HepG2 (cell line): Measurements from ENCODE around the gene TLR9. TPM values are rescaled to one million over a fixed set of nuclear protein-coding genes. Genes with fewer than 3 reads are reported as not detected.

ENCODE experiments used
- ARNTL ChIP-seq: sonication (generic); formaldehyde crosslinking; IDR thresholded peaks from 2 replicates; pipeline ENCODE4 v1.4.0; 2020; ENCODE audit warnings: mild to moderate bottlenecking, missing genetic modification reagents
- FOXO1 ChIP-seq: sonication (generic); formaldehyde crosslinking; IDR thresholded peaks from 2 replicates; pipeline ENCODE4 v1.4.0; 2020; ENCODE audit warnings: missing genetic modification reagents
- GATAD2A ChIP-seq: IDR thresholded peaks from 2 replicates; pipeline ENCODE4 v1.6.1; 2016
- GPN1 ChIP-seq: sonication (generic); formaldehyde crosslinking; IDR thresholded peaks from 2 replicates; pipeline ENCODE4 v1.5.1; 2020; ENCODE audit warnings: missing genetic modification reagents, borderline replicate concordance
- HNRNPLL ChIP-seq: fragments of 200-400 bp; formaldehyde crosslinking; IDR thresholded peaks from 2 replicates; pipeline ENCODE4 v1.6.1; 2017; ENCODE audit warnings: mild to moderate bottlenecking, low read depth, low read length; ENCODE audit not compliant: poor library complexity, severe bottlenecking
- HOXA9 ChIP-seq: sonication (generic); formaldehyde crosslinking; IDR thresholded peaks from 2 replicates; pipeline ENCODE4 v1.8.1; 2022; ENCODE audit warnings: missing genetic modification reagents, mild to moderate bottlenecking, moderate library complexity, borderline replicate concordance
- KMT2A ChIP-seq: sonication (generic); formaldehyde crosslinking; IDR thresholded peaks from 2 replicates; pipeline ENCODE4 v1.4.0; 2020; ENCODE audit warnings: missing genetic modification reagents
- NBN ChIP-seq: fragments of 450-650 bp; conservative IDR thresholded peaks from 2 replicates; pipeline ENCODE4 v1.6.1; 2017
- NKX3-1 ChIP-seq: sonication (generic); formaldehyde crosslinking; IDR thresholded peaks from 2 replicates; pipeline ENCODE4 v1.5.0; 2020; ENCODE audit warnings: missing genetic modification reagents
- NONO ChIP-seq, 2 experiments: fragments of 450-650 bp in 1 of 2; sonication (generic) in 1 of 2; formaldehyde crosslinking in 1 of 2; IDR thresholded peaks in 1 of 2; conservative IDR thresholded peaks in 1 of 2; 2 replicates each; pipeline versions ENCODE4 v1.6.1 to v1.8.0; 2017 to 2022; ENCODE audit warnings: mild to moderate bottlenecking in 1 of 2, missing genetic modification reagents in 1 of 2, moderate library complexity in 1 of 2
- RBFOX2 ChIP-seq: fragments of 200-400 bp; formaldehyde crosslinking; IDR thresholded peaks from 2 replicates; pipeline ENCODE4 v1.6.1; 2017; ENCODE audit warnings: low read depth, mild to moderate bottlenecking, low read length
- TOPORS ChIP-seq: sonication (generic); formaldehyde crosslinking; IDR thresholded peaks from 2 replicates; pipeline ENCODE4 v1.8.0; 2023; ENCODE audit warnings: mild to moderate bottlenecking, missing genetic modification reagents
- ZNF251 ChIP-seq: sonication (generic); formaldehyde crosslinking; IDR thresholded peaks from 2 replicates; pipeline ENCODE4 v1.9.0; 2021; ENCODE audit warnings: mild to moderate bottlenecking, missing genetic modification reagents
- ZNF343 ChIP-seq: sonication (generic); formaldehyde crosslinking; IDR thresholded peaks from 2 replicates; pipeline ENCODE4 v1.4.0; 2020; ENCODE audit warnings: mild to moderate bottlenecking, missing genetic modification reagents
- ZNF451 ChIP-seq: sonication (generic); formaldehyde crosslinking; IDR thresholded peaks from 2 replicates; pipeline ENCODE4 v1.5.0; 2020; ENCODE audit warnings: mild to moderate bottlenecking, missing genetic modification reagents
- polyA plus RNA-seq, 8 experiments: library from polyadenylated mRNA; depleted of rRNA in 3 of 8; stranded (reverse) in 7 of 8; unstranded in 1 of 8; fragments of >200 nt; fragmentation: Illumina TruSeq in 4 of 8; extraction: Trizol in 4 of 8; gene quantifications; 2 replicates each; pipeline versions ENCODE4 v1.2.1 to v1.2.3, GENCODE V29; 2011 to 2016; ENCODE audit warnings: low read depth in 4 of 8, missing spikeins in 1 of 8, mixed read lengths in 1 of 8; ENCODE audit not compliant: insufficient read depth in 1 of 8
- total RNA-seq, 5 experiments: library from RNA; depleted of rRNA; stranded (reverse); fragments of >200 nt; fragmentation: Illumina TruSeq; extraction: Trizol; gene quantifications; 2 replicates each; pipeline ENCODE4 v1.2.3, GENCODE V29; 2016; ENCODE audit warnings: low read depth in 1 of 5
- TF ChIP-seq, protein P1 (sequence below): IDR thresholded peaks from 2 replicates; pipeline ENCODE4 v1.6.1; 2012; ENCODE audit warnings: low read depth, low read length, improper control_type of control experiment
- TF ChIP-seq, protein P2 (sequence below): sonication (generic); formaldehyde crosslinking; IDR thresholded peaks from 2 replicates; pipeline ENCODE4 v1.8.0; 2022; ENCODE audit warnings: mild to moderate bottlenecking, missing genetic modification reagents, borderline replicate concordance
- TF ChIP-seq, protein P3 (sequence below): sonication (generic); formaldehyde crosslinking; IDR thresholded peaks from 2 replicates; pipeline ENCODE4 v1.8.0; 2022; ENCODE audit warnings: mild to moderate bottlenecking, missing genetic modification reagents, moderate library complexity
- TF ChIP-seq, protein P4 (sequence below): sonication (generic); formaldehyde crosslinking; IDR thresholded peaks from 2 replicates; pipeline ENCODE4 v1.8.0; 2022; ENCODE audit warnings: low read depth, missing genetic modification reagents
- TF ChIP-seq, protein P5 (sequence below): sonication (generic); formaldehyde crosslinking; IDR thresholded peaks from 2 replicates; pipeline ENCODE4 v1.5.0; 2020; ENCODE audit warnings: missing genetic modification reagents
- TF ChIP-seq, protein P6 (sequence below): sonication (generic); formaldehyde crosslinking; IDR thresholded peaks from 2 replicates; pipeline ENCODE4 v1.5.0; 2020; ENCODE audit warnings: mild to moderate bottlenecking, missing genetic modification reagents

TLR9 gene
- total and polyA plus RNA-seq, 2 of the 13 experiments (the other 11 are each of a cell fraction or from before 2014, with no cell fraction given), result not detected

DNA sequence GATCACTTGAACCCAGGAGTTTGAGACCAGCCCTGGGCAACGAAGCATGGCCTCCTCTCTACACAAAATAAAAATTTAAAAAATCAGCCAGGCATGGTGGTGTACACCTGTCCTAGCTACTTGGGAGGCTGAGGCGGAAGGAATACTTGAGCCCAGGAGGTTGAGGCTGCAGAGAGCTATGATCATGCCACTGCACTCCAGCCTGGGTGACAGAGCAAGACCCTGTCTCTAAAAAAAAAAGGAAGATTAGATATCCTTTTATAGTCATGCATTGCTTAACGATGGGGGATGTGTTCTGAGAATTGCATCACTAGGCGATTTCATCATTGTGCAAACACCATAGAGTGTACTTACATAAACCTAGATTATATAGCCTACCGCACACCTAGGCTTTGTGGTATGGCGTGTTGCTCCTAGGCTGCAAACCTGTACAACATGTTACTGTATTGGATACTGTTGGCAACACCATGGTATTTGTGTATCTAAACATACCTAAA lies 14.8 kb downstream of the TLR9 start (continued):
- 0 out of 2 replicates have a peak, but pooled peaks have one; percentile 63 for TF ChIP-seq NKX3-1 (CRISPR knock-in tag)
- TF ChIP-seq, protein P1, sequence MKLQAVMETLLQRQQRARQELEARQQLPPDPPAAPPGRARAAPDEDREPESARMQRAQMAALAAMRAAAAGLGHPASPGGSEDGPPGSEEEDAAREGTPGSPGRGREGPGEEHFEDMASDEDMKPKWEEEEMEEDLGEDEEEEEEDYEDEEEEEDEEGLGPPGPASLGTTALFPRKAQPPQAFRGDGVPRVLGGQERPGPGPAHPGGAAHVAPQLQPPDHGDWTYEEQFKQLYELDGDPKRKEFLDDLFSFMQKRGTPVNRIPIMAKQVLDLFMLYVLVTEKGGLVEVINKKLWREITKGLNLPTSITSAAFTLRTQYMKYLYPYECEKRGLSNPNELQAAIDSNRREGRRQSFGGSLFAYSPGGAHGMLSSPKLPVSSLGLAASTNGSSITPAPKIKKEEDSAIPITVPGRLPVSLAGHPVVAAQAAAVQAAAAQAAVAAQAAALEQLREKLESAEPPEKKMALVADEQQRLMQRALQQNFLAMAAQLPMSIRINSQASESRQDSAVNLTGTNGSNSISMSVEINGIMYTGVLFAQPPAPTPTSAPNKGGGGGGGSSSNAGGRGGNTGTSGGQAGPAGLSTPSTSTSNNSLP, result peak; percentile 98
- TF ChIP-seq ZNF251 (CRISPR knock-in tag), result no peak
- no peak for TF ChIP-seq ZNF343 (CRISPR knock-in tag)
- TF ChIP-seq GATAD2A (CRISPR knock-in tag), result peak; percentile 98
- no peak for TF ChIP-seq ZNF451
- TF ChIP-seq RBFOX2, result 0 out of 2 replicates have a peak, but pooled peaks have one; percentile 18
- TF ChIP-seq, protein P2, sequence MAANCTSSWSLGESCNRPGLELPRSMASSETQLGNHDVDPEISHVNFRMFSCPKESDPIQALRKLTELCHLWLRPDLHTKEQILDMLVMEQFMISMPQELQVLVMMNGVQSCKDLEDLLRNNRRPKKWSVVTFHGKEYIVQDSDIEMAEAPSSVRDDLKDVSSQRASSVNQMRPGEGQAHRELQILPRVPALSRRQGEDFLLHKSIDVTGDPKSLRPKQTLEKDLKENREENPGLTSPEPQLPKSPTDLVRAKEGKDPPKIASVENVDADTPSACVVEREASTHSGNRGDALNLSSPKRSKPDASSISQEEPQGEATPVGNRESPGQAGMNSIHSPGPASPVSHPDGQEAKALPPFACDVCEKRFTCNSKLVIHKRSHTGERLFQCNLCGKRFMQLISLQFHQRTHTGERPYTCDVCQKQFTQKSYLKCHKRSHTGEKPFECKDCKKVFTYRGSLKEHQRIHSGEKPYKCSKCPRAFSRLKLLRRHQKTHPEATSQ (CRISPR knock-in tag), result peak; percentile 71; the same call in 1 of the 2 replicates
- TF ChIP-seq NONO (IDR thresholded peaks at IDR 0.05), result no peak
- TF ChIP-seq NONO (CRISPR knock-in tag; conservative IDR thresholded peaks at IDR 0.05), result peak; percentile 65; the same call in 1 of the 2 replicates
- TF ChIP-seq, protein P3, sequence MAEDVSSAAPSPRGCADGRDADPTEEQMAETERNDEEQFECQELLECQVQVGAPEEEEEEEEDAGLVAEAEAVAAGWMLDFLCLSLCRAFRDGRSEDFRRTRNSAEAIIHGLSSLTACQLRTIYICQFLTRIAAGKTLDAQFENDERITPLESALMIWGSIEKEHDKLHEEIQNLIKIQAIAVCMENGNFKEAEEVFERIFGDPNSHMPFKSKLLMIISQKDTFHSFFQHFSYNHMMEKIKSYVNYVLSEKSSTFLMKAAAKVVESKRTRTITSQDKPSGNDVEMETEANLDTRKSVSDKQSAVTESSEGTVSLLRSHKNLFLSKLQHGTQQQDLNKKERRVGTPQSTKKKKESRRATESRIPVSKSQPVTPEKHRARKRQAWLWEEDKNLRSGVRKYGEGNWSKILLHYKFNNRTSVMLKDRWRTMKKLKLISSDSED (CRISPR knock-in tag), result no peak
- TF ChIP-seq, protein P4, sequence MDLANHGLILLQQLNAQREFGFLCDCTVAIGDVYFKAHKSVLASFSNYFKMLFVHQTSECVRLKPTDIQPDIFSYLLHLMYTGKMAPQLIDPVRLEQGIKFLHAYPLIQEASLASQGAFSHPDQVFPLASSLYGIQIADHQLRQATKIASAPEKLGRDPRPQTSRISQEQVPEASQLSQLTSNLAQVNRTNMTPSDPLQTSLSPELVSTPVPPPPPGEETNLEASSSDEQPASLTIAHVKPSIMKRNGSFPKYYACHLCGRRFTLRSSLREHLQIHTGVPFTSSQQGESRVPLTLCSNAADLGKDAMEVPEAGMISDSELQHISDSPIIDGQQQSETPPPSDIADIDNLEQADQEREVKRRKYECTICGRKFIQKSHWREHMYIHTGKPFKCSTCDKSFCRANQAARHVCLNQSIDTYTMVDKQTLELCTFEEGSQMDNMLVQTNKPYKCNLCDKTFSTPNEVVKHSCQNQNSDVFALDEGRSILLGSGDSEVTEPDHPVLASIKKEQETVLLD (CRISPR knock-in tag), result no peak
- TF ChIP-seq, protein P5, sequence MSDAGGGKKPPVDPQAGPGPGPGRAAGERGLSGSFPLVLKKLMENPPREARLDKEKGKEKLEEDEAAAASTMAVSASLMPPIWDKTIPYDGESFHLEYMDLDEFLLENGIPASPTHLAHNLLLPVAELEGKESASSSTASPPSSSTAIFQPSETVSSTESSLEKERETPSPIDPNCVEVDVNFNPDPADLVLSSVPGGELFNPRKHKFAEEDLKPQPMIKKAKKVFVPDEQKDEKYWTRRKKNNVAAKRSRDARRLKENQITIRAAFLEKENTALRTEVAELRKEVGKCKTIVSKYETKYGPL (CRISPR knock-in tag), result peak; percentile 98
- no peak for TF ChIP-seq NBN
- TF ChIP-seq HOXA9 (CRISPR knock-in tag), result no peak
- peak; percentile 54; the same call in 1 of the 2 replicates for TF ChIP-seq ARNTL (CRISPR knock-in tag)
- no peak for TF ChIP-seq GPN1 (CRISPR knock-in tag)
- TF ChIP-seq, protein P6, sequence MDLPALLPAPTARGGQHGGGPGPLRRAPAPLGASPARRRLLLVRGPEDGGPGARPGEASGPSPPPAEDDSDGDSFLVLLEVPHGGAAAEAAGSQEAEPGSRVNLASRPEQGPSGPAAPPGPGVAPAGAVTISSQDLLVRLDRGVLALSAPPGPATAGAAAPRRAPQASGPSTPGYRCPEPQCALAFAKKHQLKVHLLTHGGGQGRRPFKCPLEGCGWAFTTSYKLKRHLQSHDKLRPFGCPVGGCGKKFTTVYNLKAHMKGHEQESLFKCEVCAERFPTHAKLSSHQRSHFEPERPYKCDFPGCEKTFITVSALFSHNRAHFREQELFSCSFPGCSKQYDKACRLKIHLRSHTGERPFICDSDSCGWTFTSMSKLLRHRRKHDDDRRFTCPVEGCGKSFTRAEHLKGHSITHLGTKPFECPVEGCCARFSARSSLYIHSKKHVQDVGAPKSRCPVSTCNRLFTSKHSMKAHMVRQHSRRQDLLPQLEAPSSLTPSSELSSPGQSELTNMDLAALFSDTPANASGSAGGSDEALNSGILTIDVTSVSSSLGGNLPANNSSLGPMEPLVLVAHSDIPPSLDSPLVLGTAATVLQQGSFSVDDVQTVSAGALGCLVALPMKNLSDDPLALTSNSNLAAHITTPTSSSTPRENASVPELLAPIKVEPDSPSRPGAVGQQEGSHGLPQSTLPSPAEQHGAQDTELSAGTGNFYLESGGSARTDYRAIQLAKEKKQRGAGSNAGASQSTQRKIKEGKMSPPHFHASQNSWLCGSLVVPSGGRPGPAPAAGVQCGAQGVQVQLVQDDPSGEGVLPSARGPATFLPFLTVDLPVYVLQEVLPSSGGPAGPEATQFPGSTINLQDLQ (CRISPR knock-in tag), result no peak
- TF ChIP-seq HNRNPLL, result no peak
- TF ChIP-seq FOXO1 (CRISPR knock-in tag), result peak; percentile 73
- TF ChIP-seq KMT2A, result 0 out of 2 replicates have a peak, but pooled peaks have one; percentile 52
- no peak for TF ChIP-seq TOPORS (CRISPR knock-in tag)
